IMR-90 (cell line): ENCODE measurements around the gene ABHD2. TPM values are rescaled to one million over a fixed set of nuclear protein-coding genes. Genes with fewer than 3 reads are reported as not detected.

Experiments used
- ATAC-seq: fragments of 200-7000 bp; cut with Tn5 transposase; 2 replicates; pipeline ENCODE4 v1.9.1; 2020; ENCODE audit warnings: low read depth, mild to moderate bottlenecking, moderate library complexity
- BruUV-seq: library from RNA; stranded (reverse); fragments of 400-500 nt; replicated peaks from 2 replicates; lab custom pipeline; 2021; lab: Mats Ljungman, UMichigan
- CTCF ChIA-PET: fragments of 300-600 bp; formaldehyde crosslinking; extraction: SDS; loops from one replicate; lab custom pipeline; 2021; ENCODE audit warnings: antibody characterized with exemption; lab: Yijun Ruan, JAX
- POLR2A ChIA-PET: fragments of 300-600 bp; sonication (Branson Sonifier 250); formaldehyde crosslinking; loops from one replicate; lab custom pipeline; 2022; ENCODE audit warnings: antibody characterized with exemption; ENCODE audit not compliant: unreplicated experiment; lab: Charles Lee
- DNase-seq: peaks from one replicate; pipeline ENCODE4 v3.0.0; 2013
- H2AFZ ChIP-seq: replicated peaks from 2 replicates; pipeline ENCODE3; 2013; ENCODE audit warnings: low read length, mild to moderate bottlenecking; ENCODE audit not compliant: poor library complexity
- H2AK5ac ChIP-seq: 2 replicates; pipeline ENCODE4 v1.6.1; 2013; ENCODE audit warnings: low read depth, low read length, inconsistent platforms
- H2AK9ac ChIP-seq: replicated peaks from 2 replicates; pipeline ENCODE3; 2013; ENCODE audit warnings: mild to moderate bottlenecking, low read depth, low read length, moderate library complexity; ENCODE audit not compliant: poor library complexity
- H2BK120ac ChIP-seq: 2 replicates; pipeline ENCODE4 v1.6.1; 2013; ENCODE audit warnings: low read depth, low read length, inconsistent platforms
- H2BK15ac ChIP-seq: 3 replicates; pipeline ENCODE4 v1.6.1; 2013; ENCODE audit warnings: low read depth, low read length, inconsistent platforms
- H2BK20ac ChIP-seq: 2 replicates; pipeline ENCODE4 v1.6.1; 2013; ENCODE audit warnings: low read depth, mild to moderate bottlenecking, inconsistent platforms, low read length, moderate library complexity
- H2BK5ac ChIP-seq: 2 replicates; pipeline ENCODE4 v1.6.1; 2013; ENCODE audit warnings: mild to moderate bottlenecking, low read depth, low read length, inconsistent platforms; ENCODE audit not compliant: poor library complexity, severe bottlenecking
- H3K14ac ChIP-seq: replicated peaks from 2 replicates; pipeline ENCODE4 v1.6.1; 2013; ENCODE audit warnings: low read depth, low read length, inconsistent platforms
- H3K18ac ChIP-seq: 2 replicates; pipeline ENCODE4 v1.6.1; 2013; ENCODE audit warnings: low read depth, low read length, control low read depth
- H3K23ac ChIP-seq: 2 replicates; pipeline ENCODE4 v1.6.1; 2013; ENCODE audit warnings: low read depth, low read length, inconsistent platforms
- H3K27ac ChIP-seq: 2 replicates; pipeline ENCODE4 v1.5.1; 2013; ENCODE audit warnings: mild to moderate bottlenecking, control low read depth, low read length; ENCODE audit not compliant: insufficient read depth
- H3K27me3 ChIP-seq: 2 replicates; pipeline ENCODE4 v1.6.1; 2013; ENCODE audit warnings: low read length; ENCODE audit not compliant: control insufficient read depth, insufficient read depth
- H3K36me3 ChIP-seq: 2 replicates; pipeline ENCODE4 v1.6.1; 2013; ENCODE audit warnings: low read length, mixed read lengths; ENCODE audit not compliant: control insufficient read depth, insufficient read depth
- H3K4ac ChIP-seq: 2 replicates; pipeline ENCODE4 v1.6.1; 2013; ENCODE audit warnings: low read depth, low read length, inconsistent platforms
- H3K4me1 ChIP-seq: 2 replicates; pipeline ENCODE4 v1.6.1; 2013; ENCODE audit warnings: low read length, mixed read lengths; ENCODE audit not compliant: control insufficient read depth, insufficient read depth
- H3K4me2 ChIP-seq: 2 replicates; pipeline ENCODE4 v1.6.1; 2013; ENCODE audit warnings: low read depth, mild to moderate bottlenecking, control low read depth, low read length, moderate library complexity
- H3K4me3 ChIP-seq: 2 replicates; pipeline ENCODE4 v1.5.1; 2013; ENCODE audit warnings: low read depth, mild to moderate bottlenecking, control low read depth, low read length, moderate library complexity; ENCODE audit not compliant: insufficient read depth
- H3K56ac ChIP-seq: 2 replicates; pipeline ENCODE4 v1.6.1; 2013; ENCODE audit warnings: low read length, inconsistent platforms; ENCODE audit not compliant: insufficient read depth; ENCODE audit errors: extremely low read depth
- H3K79me1 ChIP-seq, 2 experiments: 2 replicates each; pipeline ENCODE4 v1.6.1; 2013; ENCODE audit warnings: low read length in 2 of 2, inconsistent platforms in 1 of 2, low read depth in 1 of 2
- H3K9ac ChIP-seq: 2 replicates; pipeline ENCODE4 v1.6.1; 2013; ENCODE audit warnings: low read depth, low read length, control low read depth
- H3K9me1 ChIP-seq: 2 replicates; pipeline ENCODE4 v1.6.1; 2013; ENCODE audit warnings: low read length, inconsistent platforms; ENCODE audit not compliant: insufficient read depth
- H3K9me3 ChIP-seq: 2 replicates; pipeline ENCODE4 v1.6.1; 2013; ENCODE audit warnings: low read length; ENCODE audit not compliant: control insufficient read depth, insufficient read depth
- H4K20me1 ChIP-seq: 2 replicates; pipeline ENCODE4 v1.6.1; 2013; ENCODE audit warnings: low read length, inconsistent platforms; ENCODE audit not compliant: insufficient read depth
- H4K5ac ChIP-seq: 2 replicates; pipeline ENCODE4 v1.6.1; 2013; ENCODE audit warnings: mild to moderate bottlenecking, low read depth, low read length, control low read depth
- H4K8ac ChIP-seq, 2 experiments: 2 replicates each; pipeline ENCODE4 v1.6.1; 2013; ENCODE audit warnings: low read depth in 2 of 2, low read length in 2 of 2, control low read depth in 1 of 2, inconsistent platforms in 1 of 2
- H4K91ac ChIP-seq: 2 replicates; pipeline ENCODE4 v1.6.1; 2013; ENCODE audit warnings: low read depth, low read length, inconsistent platforms; ENCODE audit not compliant: insufficient read depth
- CHD1 ChIP-seq: IDR thresholded peaks from 2 replicates; pipeline ENCODE4 v1.6.1; 2012; ENCODE audit warnings: low read depth, low read length, improper control_type of control experiment
- CTCF ChIP-seq: conservative IDR thresholded peaks from 2 replicates; pipeline ENCODE4 v1.5.1; 2012; ENCODE audit warnings: mild to moderate bottlenecking, low read depth, low read length, improper control_type of control experiment
- ELK1 ChIP-seq: fragments of 150-350 bp; IDR thresholded peaks from 2 replicates; pipeline ENCODE4 v1.6.1; 2016; ENCODE audit warnings: low read depth, mild to moderate bottlenecking, low read length, moderate library complexity, borderline replicate concordance
- POLR2A ChIP-seq: IDR thresholded peaks from 2 replicates; pipeline ENCODE4 v1.6.1; 2012; ENCODE audit warnings: mild to moderate bottlenecking, low read depth, low read length
- RCOR1 ChIP-seq: IDR thresholded peaks from 2 replicates; pipeline ENCODE4 v1.6.1; 2012; ENCODE audit warnings: mild to moderate bottlenecking, low read length, improper control_type of control experiment; ENCODE audit not compliant: insufficient replicate concordance
- RFX5 ChIP-seq: IDR thresholded peaks from 2 replicates; pipeline ENCODE4 v1.8.0; 2012; ENCODE audit warnings: low read depth, mild to moderate bottlenecking, low read length, moderate library complexity
- SMC3 ChIP-seq: fragments of 150-350 bp; IDR thresholded peaks from 2 replicates; pipeline ENCODE4 v1.6.1; 2016; ENCODE audit warnings: low read depth, mild to moderate bottlenecking, antibody characterized with exemption, low read length, moderate library complexity
- USF2 ChIP-seq: fragments of 150-350 bp; IDR thresholded peaks from 2 replicates; pipeline ENCODE4 v1.6.1; 2017; ENCODE audit warnings: mild to moderate bottlenecking, antibody characterized with exemption, low read length, low read depth
- WGBS, 2 experiments: methylation state at CpG; one replicate each; pipeline versions ENCODE4 v1.1.5 to v1.1.7; 2013; ENCODE audit warnings: missing lambda C conversion rate in 2 of 2; ENCODE audit not compliant: insufficient read length in 1 of 2; ENCODE audit errors: extremely low coverage in 2 of 2; 5-methylcytosine and 5-hydroxymethylcytosine counted together
- dilution Hi-C: fragments of 300-500 bp; cut with HindIII; formaldehyde crosslinking; loops from one replicate; pipeline ENCODE4 v1.14.3; 2018; ENCODE audit warnings: low sequenced_read_pairs; ENCODE audit not compliant: unreplicated experiment
- in situ Hi-C: fragments of 300-500 bp; cut with MboI; formaldehyde crosslinking; loops from 3 replicates; pipeline ENCODE4 v1.14.3; 2019; ENCODE audit warnings: low sequenced_read_pairs, inconsistent platforms, mixed read lengths
- intact Hi-C: fragments of 100-400 bp; cut with micrococcal nuclease; formaldehyde crosslinking; loops from 2 replicates; pipeline ENCODE4 v1.10.0; 2022
- polyA plus RNA-seq, 3 experiments: library from polyadenylated mRNA; depleted of rRNA; stranded (reverse); fragments of >200 nt; gene quantifications; 2 replicates each; pipeline ENCODE4 v1.2.3, GENCODE V29; 2012; ENCODE audit warnings: low replicate concordance in 1 of 3
- total RNA-seq: library from RNA; depleted of rRNA; stranded (reverse); fragments of >200 nt; gene quantifications from 2 replicates; pipeline ENCODE4 v1.2.3, GENCODE V29; 2012

The ABHD2 gene
- total and polyA plus RNA-seq, 2 of the 4 experiments (the other 2 are of a cell fraction): 31.2 to 62.9 TPM

GRCh38 chr15:89230277-89230676, 142.0 kb downstream of the ABHD2 start:
- Histone ChIP-seq H3K27me3 (peaks cover 2% of the 10 kb centered on the region; the same call in 1 of the 2 replicates), H2AK5ac (peak overlapping the region; percentile 65), H4K91ac (peak overlapping the region; percentile 41; the same call in 1 of the 2 replicates), H3K56ac (no peak overlapping the region), H3K4me1 (peaks cover 6% of the 10 kb centered on the region; the same call in 1 of the 2 replicates), H4K5ac (no peak overlapping the region), H2BK15ac (peak overlapping the region; percentile 84; the same call in 2 of the 3 replicates), H3K14ac (peak overlapping the region; percentile 6), H2AK9ac (peak overlapping the region; percentile 48), H2BK5ac (no peak overlapping the region), H3K9me1 (no peaks in the 10 kb centered on the region; the same call in 1 of the 2 replicates), H3K9me3 (no peaks in the 10 kb centered on the region), H4K8ac (peak overlapping the region; percentile 29 to 35; a peak in 1 of 4 replicates), H3K36me3 (no peaks in the 10 kb centered on the region), H2BK120ac (peak overlapping the region; percentile 70), H2BK20ac (peak overlapping the region; percentile 82), H3K4me3 (no peak overlapping the region), H2AFZ (peak overlapping the region; percentile 3), H3K4me2 (no peak overlapping the region), H3K79me1 (no peaks in the 10 kb centered on the region), H3K4ac (peak overlapping the region; percentile 38; the same call in 1 of the 2 replicates), H4K20me1 (no peaks in the 10 kb centered on the region), H3K9ac (no peak overlapping the region), H3K23ac (no peak overlapping the region), H3K18ac (no peak overlapping the region), H3K27ac (no peak overlapping the region; the same call in 1 of the 2 replicates)
- no CpG with 5 or more reads among the region's 5 CpGs for WGBS, 2 experiments
- no TSS peak for BruUV-seq
- intact Hi-C loops: no loop called here
- dilution Hi-C loops: no loop called here
- ChIA-PET POLR2A (no interaction called here), CTCF (interaction anchor here (1.8 kb wide), 1 partner anchor 23 kb away, joined by 8 read pairs; no protein-coding TSS in a partner anchor)
- TF ChIP-seq ELK1: no peak
- no peak for TF ChIP-seq USF2
- no peak for TF ChIP-seq CHD1
- no peak for TF ChIP-seq SMC3
- TF ChIP-seq RFX5: no peak
- TF ChIP-seq POLR2A: no peak
- TF ChIP-seq RCOR1: no peak
- 0 out of 2 replicates have a peak, but pooled peaks have one; percentile 5 for TF ChIP-seq CTCF
- DNase-seq (peak; percentile 7), ATAC-seq (peak; percentile 74)
- in situ Hi-C loops: no loop called here
